Activated CD8-positive, alpha-beta memory T cell treated with anti-CD3 and anti-CD28 coated beads, Interleukin-2, amount 10 ng/mL, durations not matched to agents 7 days and 5 days (primary cell): ENCODE data around the gene FAM3C. TPM values are rescaled to one million over a fixed set of nuclear protein-coding genes. Genes with fewer than 3 reads are reported as not detected.

Experiments used
- ATAC-seq: fragments of 150-1000 bp; cut with Tn5 transposase; one replicate; pipeline ENCODE4 v1.10.0; 2021; ENCODE audit warnings: moderate library complexity
- CTCF ChIA-PET: fragments of 350-600 bp; sonication (Branson Sonifier 250); formaldehyde crosslinking; loops from one replicate; lab custom pipeline; 2021; ENCODE audit warnings: antibody characterized with exemption; lab: Charles Lee
- DNase-seq: peaks from one replicate; pipeline ENCODE4 v3.0.0-alpha.2; 2020
- H3K27ac Mint-ChIP-seq: one replicate; pipeline ENCODE4 v1.8.0; 2021; ENCODE audit warnings: mild to moderate bottlenecking, mixed read lengths
- H3K27me3 Mint-ChIP-seq: one replicate; pipeline ENCODE4 v1.8.0; 2021; ENCODE audit warnings: mixed read lengths
- H3K36me3 Mint-ChIP-seq: one replicate; pipeline ENCODE4 v1.8.0; 2021; ENCODE audit warnings: mild to moderate bottlenecking, mixed read lengths
- H3K4me1 Mint-ChIP-seq: one replicate; pipeline ENCODE4 v1.8.0; 2021; ENCODE audit warnings: mixed read lengths
- H3K4me3 Mint-ChIP-seq: one replicate; pipeline ENCODE4 v1.8.0; 2021; ENCODE audit warnings: mild to moderate bottlenecking, moderate library complexity, mixed read lengths
- H3K9me3 Mint-ChIP-seq: one replicate; pipeline ENCODE4 v1.8.0; 2022; ENCODE audit warnings: low read depth, mixed read lengths
- total RNA-seq, 2 experiments: library from RNA; stranded (reverse); gene quantifications; one replicate each; pipeline ENCODE4 v1.2.3, GENCODE V29; 2021

The FAM3C gene
- total RNA-seq, 2 experiments from 2014 or later: 50.3 to 96.0 TPM

DNA sequence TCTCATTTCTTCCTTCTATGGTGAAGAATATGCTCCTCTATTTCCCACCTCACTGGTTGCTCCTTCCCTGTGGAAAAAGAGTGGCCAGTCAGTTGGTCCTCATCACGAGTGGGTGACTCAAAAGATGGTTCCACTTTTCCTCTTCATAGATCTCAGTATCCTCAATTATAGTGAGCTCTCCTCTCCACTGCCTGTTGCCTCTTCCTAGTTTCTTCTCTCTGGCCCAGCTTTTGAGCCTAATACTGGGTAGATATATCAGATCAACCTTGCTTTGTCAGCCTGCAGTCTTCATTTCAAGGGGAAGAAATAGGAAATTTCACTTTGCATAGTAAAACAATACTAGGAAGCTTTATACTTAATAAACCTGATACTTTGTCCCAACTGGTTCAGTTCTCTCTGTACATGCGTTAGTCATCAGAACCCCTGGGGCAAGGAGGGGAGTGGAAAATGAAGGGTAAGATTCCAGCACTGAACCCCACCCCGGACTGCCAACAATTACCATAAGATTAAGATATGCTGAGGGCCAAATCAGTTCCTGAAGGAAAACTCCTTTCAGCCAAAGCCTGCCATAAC, 82.8 kb downstream of the FAM3C start:
- CTCF ChIA-PET: no interaction called here
- ATAC-seq: no peak
- H3K27me3 Mint-ChIP-seq: peaks cover 26% of the 10 kb centered on the region
- no peaks in the 10 kb centered on the region for H3K9me3 Mint-ChIP-seq
- DNase-seq: no peak
- no peaks in the 10 kb centered on the region for H3K36me3 Mint-ChIP-seq
- H3K4me1 Mint-ChIP-seq: no peaks in the 10 kb centered on the region
- no peak overlapping the region for H3K4me3 Mint-ChIP-seq
- no peak overlapping the region for H3K27ac Mint-ChIP-seq

DNA sequence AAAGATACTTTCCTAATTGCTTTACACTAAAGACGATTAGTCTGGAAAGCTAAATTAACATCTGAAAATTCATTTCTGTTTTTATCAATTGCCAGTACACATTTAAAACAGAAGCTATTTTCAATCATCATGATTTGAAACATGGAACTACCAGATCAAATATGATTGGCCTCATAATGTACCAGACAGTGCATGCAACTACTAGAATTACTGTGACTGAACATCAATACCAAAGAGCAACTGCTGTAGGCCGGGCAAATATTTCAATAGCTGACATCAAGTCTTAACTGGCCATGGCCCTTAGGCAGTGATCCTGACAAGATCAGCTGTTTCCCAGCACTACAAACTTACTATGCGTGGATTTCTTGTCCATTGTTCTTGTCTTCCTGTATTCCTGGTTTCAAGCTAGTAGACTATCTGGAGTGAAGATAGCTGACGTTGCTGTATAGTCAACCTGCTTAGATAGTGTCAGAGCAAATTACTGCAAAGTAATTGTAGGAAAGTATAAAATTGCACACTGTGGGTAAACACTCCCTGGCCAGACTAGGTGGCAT, 89.0 kb downstream of the FAM3C start:
- Mint-ChIP-seq H3K4me1 (no peaks in the 10 kb centered on the region), H3K4me3 (no peak overlapping the region), H3K27ac (no peak overlapping the region), H3K27me3 (peaks cover 34% of the 10 kb centered on the region), H3K9me3 (no peaks in the 10 kb centered on the region), H3K36me3 (no peaks in the 10 kb centered on the region)
- CTCF ChIA-PET: no interaction called here
- no peak for ATAC-seq
- no peak for DNase-seq

DNA sequence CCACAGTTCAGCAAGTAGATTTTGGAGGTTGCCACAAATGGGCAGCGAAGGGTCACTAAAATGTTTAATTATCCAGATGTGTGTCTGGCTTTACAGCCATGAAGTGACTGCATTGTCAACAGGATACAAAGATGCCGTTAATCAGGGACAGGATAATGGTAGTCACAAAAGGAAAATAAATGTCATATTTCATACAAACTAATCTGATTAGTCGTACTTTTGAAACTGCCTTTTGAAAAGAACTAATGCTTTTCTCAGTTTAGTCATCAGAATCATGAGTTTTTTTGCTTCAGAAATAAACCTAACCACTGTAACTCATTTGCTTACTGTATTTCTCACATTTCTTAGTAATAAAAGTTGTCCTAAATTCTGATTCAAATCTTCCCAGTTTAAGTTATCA, 89.5 kb downstream of the FAM3C start:
- H3K27ac Mint-ChIP-seq: no peak overlapping the region
- peaks cover 34% of the 10 kb centered on the region for H3K27me3 Mint-ChIP-seq
- H3K4me3 Mint-ChIP-seq: no peak overlapping the region
- ATAC-seq (no peak), DNase-seq (no peak)
- CTCF ChIA-PET: no interaction called here
- H3K9me3 Mint-ChIP-seq: no peaks in the 10 kb centered on the region
- H3K4me1 Mint-ChIP-seq: no peaks in the 10 kb centered on the region
- no peaks in the 10 kb centered on the region for H3K36me3 Mint-ChIP-seq

DNA sequence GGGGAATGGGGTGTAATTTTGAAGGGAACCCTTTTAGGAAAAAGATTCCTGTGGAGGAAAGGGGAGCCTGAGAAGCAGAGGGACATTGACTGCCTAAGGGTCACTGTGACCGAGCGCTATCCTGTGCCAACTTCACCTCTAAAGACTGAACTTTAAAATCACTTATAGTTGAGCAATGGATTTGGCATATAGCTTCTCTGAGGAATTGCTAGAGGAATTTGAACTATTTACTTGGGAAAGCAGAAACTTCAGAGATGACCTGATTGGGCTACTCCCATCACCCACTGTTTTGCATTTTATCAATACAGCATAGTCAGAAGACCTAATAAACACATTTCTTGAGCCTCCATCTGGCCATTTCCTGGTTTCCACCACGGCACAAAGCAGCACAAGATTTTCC, 91.0 kb downstream of the FAM3C start:
- Mint-ChIP-seq H3K4me1 (no peaks in the 10 kb centered on the region), H3K27me3 (peaks cover 37% of the 10 kb centered on the region), H3K9me3 (no peaks in the 10 kb centered on the region), H3K4me3 (no peak overlapping the region), H3K36me3 (no peaks in the 10 kb centered on the region), H3K27ac (no peak overlapping the region)
- no peak for DNase-seq
- CTCF ChIA-PET: no interaction called here
- ATAC-seq: no peak

DNA sequence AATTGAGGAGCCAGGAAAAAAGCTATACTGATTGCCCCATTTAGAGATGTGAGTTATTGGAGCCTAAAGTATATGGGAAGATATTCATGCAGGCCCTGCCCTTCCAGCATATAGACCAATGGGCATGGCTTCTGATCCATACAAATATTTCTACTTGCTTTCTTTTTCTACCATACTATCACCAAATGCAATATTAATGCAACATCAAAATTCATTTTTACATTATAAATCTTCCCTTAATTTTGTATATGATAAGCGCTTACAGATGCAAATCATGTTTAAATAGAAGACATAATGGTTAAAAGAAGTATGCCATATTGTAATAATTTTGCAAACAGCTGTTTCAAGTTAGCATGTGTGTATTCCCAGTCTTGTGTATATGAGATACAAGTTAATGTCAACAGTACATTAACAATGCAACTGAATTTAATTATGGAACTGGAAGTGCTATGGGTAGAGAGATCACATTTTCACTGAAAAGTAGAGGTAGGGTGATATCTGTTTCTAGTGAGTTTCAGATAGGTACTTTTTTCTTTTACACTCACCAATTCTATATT, 91.9 kb downstream of the FAM3C start:
- Mint-ChIP-seq H3K27ac (no peak overlapping the region), H3K4me3 (no peak overlapping the region), H3K4me1 (no peaks in the 10 kb centered on the region), H3K36me3 (no peaks in the 10 kb centered on the region), H3K27me3 (peaks cover 34% of the 10 kb centered on the region), H3K9me3 (no peaks in the 10 kb centered on the region)
- CTCF ChIA-PET: no interaction called here
- ATAC-seq: no peak
- DNase-seq: no peak

DNA sequence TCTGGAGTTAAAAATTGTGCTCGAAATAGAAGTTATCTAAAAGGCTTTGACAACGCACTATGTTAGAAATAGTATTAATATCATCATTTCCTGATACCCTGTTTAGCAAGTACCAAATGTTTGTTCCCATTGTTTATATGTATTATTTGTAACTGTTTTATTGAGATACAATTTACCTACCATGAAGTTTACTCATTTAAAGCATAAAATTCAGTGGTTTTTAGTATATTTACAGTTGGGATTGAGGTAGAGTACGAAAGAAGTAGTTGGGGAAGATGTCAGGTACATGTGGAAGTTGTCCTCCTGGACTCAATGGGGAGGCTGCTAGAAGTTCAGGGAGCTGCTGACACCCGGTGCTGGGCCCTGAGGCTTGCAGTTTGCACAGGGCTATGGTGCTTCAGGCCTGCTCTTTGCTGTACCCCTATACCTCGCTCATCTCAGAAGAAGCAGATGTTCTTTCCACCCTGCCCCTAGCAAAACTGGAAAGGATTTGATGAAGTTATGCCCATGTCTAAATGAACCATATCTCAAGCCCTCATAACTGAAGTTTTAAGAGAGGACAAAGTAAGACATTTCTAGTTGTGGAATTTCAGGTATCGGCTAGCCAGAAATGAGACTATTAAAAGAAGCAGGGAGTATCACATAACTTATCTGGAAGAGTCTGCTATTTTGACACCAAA, 92.5 kb downstream of the FAM3C start:
- Mint-ChIP-seq H3K9me3 (no peaks in the 10 kb centered on the region), H3K27ac (no peak overlapping the region), H3K4me3 (no peak overlapping the region), H3K36me3 (no peaks in the 10 kb centered on the region), H3K4me1 (no peaks in the 10 kb centered on the region), H3K27me3 (peaks cover 32% of the 10 kb centered on the region)
- ATAC-seq (no peak), DNase-seq (no peak)
- CTCF ChIA-PET: no interaction called here

DNA sequence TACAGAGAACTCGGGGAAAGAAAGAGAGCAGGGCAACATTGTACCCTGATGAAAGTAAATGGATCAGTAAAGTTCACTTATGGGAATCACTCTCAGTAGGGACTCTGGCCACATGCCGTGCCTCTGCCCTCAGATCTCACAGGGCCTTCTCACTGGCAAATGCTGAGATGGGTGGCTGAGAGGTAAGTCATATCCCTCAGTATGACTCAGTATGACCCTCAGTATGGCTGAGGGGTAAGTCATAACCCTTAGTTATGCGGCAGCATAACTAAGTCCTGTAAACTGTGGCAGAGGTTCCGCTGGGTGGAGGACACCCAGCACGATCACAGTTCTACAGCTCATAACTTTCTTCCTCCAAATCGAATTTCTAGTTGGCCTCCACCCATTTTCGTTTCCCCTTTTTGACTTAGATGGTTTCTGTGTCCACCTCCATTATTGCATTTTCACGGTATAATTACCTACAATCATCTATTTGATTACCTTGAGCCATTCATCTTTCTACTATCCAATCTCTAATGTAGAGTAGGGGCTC, 93.8 kb downstream of the FAM3C start:
- Mint-ChIP-seq H3K4me1 (no peaks in the 10 kb centered on the region), H3K27me3 (peaks cover 33% of the 10 kb centered on the region), H3K9me3 (no peaks in the 10 kb centered on the region), H3K27ac (no peak overlapping the region), H3K36me3 (no peaks in the 10 kb centered on the region), H3K4me3 (no peak overlapping the region)
- ATAC-seq: no peak
- DNase-seq: no peak
- CTCF ChIA-PET: no interaction called here

DNA sequence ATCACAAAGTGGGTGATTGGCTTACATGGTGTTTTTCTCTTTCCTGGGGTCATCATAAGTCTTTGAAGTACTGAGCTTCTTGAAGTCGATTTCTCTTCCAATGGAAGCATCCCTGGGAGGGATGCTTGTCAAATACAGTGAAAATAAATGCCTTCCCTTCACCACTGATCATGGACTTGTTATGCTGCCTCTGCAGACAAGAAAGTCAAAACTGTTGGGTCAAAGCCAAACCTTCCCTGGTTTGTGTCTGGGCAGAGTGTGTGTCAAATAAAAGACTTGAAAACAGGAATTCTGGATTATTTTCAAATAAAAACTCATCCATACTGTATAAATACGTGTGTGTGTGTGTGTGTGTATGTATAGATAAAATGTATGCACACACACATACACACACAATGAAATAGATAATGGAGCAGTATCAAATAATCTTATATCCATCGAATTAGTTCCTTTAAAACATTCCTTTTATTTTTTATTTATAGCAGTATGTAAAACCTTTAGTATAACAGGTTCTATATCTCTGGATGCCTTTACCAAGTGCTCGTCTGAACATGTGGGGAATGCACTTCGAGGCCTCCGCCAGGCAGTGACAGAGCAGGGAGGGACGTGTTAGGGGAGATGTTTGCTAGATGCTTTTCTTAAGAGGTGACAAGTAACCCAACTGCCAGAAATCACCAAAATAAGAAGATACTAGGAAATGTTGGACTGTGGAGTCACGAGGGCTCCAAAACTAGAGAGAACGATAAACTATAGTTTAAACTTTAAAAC, 94.5 kb downstream of the FAM3C start:
- Mint-ChIP-seq H3K9me3 (no peaks in the 10 kb centered on the region), H3K4me3 (no peak overlapping the region), H3K27ac (no peak overlapping the region), H3K27me3 (peaks cover 29% of the 10 kb centered on the region), H3K4me1 (no peaks in the 10 kb centered on the region), H3K36me3 (no peaks in the 10 kb centered on the region)
- CTCF ChIA-PET: no interaction called here
- no peak for DNase-seq
- ATAC-seq: no peak

DNA sequence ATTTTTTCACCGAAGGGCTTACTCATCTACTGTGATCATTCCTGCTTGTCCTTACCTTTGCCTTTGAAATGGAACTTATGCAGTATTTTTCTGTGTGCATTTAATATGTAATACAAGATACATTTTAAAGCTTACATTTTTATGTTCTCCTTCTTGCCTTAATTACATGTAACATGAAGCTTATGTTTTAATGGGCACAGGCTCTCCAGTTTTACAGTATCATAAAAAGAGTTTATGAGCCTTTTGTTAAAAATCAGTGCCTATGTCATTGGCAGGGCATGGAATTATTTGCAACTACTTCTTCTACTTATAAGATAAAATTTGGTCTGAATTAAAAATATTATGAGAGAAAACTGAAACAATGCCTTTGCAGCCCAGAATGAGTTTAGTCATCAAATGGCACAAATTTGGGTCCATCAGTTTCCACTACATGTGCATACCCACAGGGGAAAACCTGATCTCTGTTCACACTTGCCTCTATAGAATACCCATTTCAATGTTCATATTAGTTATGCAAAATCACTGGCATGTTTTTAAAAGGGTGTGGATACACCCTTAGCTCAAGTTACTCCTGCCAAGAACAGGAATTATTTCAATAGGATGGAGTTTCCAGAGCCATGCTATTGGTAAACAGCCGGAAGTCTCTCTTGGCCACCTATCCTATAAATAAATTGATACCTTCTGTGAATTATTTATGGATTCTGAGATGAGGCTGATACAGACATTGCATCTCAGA, 95.3 kb downstream of the FAM3C start:
- no peak for ATAC-seq
- CTCF ChIA-PET: interaction anchor here (1.3 kb wide), 1 partner anchor 9 kb away, joined by 3 read pairs; no protein-coding TSS in a partner anchor
- no peaks in the 10 kb centered on the region for H3K4me1 Mint-ChIP-seq
- H3K27ac Mint-ChIP-seq: no peak overlapping the region
- no peaks in the 10 kb centered on the region for H3K36me3 Mint-ChIP-seq
- DNase-seq: no peak
- H3K4me3 Mint-ChIP-seq: no peak overlapping the region
- H3K9me3 Mint-ChIP-seq: no peaks in the 10 kb centered on the region
- peaks cover 23% of the 10 kb centered on the region for H3K27me3 Mint-ChIP-seq

Other genes starting within 250 kb of the FAM3C start
- not detected for gene WNT16, start 67.3 kb downstream of the FAM3C start, total RNA-seq